Esophagus squamous epithelium (tissue), 4 donors: ENCODE measurements around the gene PGM2.

Source experiments
- CTCF ChIP-seq, 6 experiments: fragments of 450-650 bp in 4 of 6; fragments of 200-600 bp in 2 of 6; sonication (generic) in 2 of 6; IDR thresholded peaks; one replicate each; pipeline ENCODE4 v1.5.1; 2016 to 2019; ENCODE audit warnings: antibody characterized with exemption in 6 of 6, mild to moderate bottlenecking in 4 of 6, moderate library complexity in 4 of 6
- POLR2A ChIP-seq, 4 donors: fragments of 450-650 bp; IDR thresholded peaks; one replicate each; pipeline ENCODE4 v1.6.1; 2017; ENCODE audit warnings: antibody characterized with exemption in 4 of 4, mild to moderate bottlenecking in 4 of 4, moderate library complexity in 3 of 4

GRCh38 chr4:37788819-37789218, 37.7 kb upstream of the PGM2 start:
- TF ChIP-seq CTCF (IDR thresholded peaks at IDR 0.05) (no peak), POLR2A (IDR thresholded peaks at IDR 0.05) (no peak)
